Measurements from ENCODE around the gene GSTM4. TPM values are rescaled to one million over a fixed set of nuclear protein-coding genes. Genes with fewer than 3 reads are reported as not detected.

GSTM4 gene
- total RNA-seq, 2 experiments from 2014 or later = 17.0 to 18.5 TPM

Other genes with a start within 250 kb of the GSTM4 start
- gene PSMA5, start 229.7 kb upstream of the GSTM4 start, total RNA-seq = 100 to 1,000 TPM; 174 to 189 TPM
- gene SYPL2, start 189.6 kb upstream of the GSTM4 start, total RNA-seq = not detected
- gene ATXN7L2, start 172.2 kb upstream of the GSTM4 start, total RNA-seq = 10 to 100 TPM; 10.2 to 11.6 TPM
- 10 to 100 TPM; 19.0 to 19.8 TPM for gene CYB561D1, start 162.0 kb upstream of the GSTM4 start, total RNA-seq
- gene AMIGO1, start 146.4 kb upstream of the GSTM4 start, total RNA-seq = 1 to 10 TPM; 1.6 to 2.2 TPM
- not detected for gene GPR61, start 116.2 kb upstream of the GSTM4 start, total RNA-seq
- 10 to 100 TPM in 1 of 2 experiments, 1 to 10 TPM in 1; 9.6 to 10.2 TPM for gene GNAI3, start 107.5 kb upstream of the GSTM4 start, total RNA-seq
- not detected for gene GNAT2, start 36.5 kb upstream of the GSTM4 start, total RNA-seq
- 100 to 1,000 TPM; 123 to 133 TPM for gene AMPD2, start 36.3 kb upstream of the GSTM4 start, total RNA-seq
- gene GSTM2, start 12.0 kb downstream of the GSTM4 start, total RNA-seq = 10 to 100 TPM; 18.2 to 19.3 TPM
- gene GSTM1, start 31.7 kb downstream of the GSTM4 start, total RNA-seq = 10 to 100 TPM; 30.2 to 31.5 TPM
- under 1 TPM in 1 of 2 experiments, not detected in 1; 0.05 TPM for gene GSTM5, start 56.2 kb downstream of the GSTM4 start, total RNA-seq
- gene GSTM3, start 84.9 kb downstream of the GSTM4 start, total RNA-seq = 1 to 10 TPM; 5.8 to 7.6 TPM
- not detected for gene EPS8L3, start 107.8 kb downstream of the GSTM4 start, total RNA-seq

Measured in activated CD8-positive, alpha-beta T cell treated with anti-CD3 and anti-CD28 coated beads, Interleukin-2, amount 10 ng/mL, durations not matched to agents 7 days and 5 days (primary cell).